Tibial nerve (tissue), 4 donors: ENCODE data around the gene GLIS2.
A peak's percentile ranks its signal among the peaks of the same experiment; 100 is the strongest.

Source experiments
- CTCF ChIP-seq, 5 experiments: fragments of 200-600 bp in 3 of 5; fragments of 450-650 bp in 2 of 5; sonication (generic) in 3 of 5; IDR thresholded peaks; one replicate each; pipeline ENCODE4 v1.5.1; 2016 to 2019; ENCODE audit warnings: antibody characterized with exemption in 5 of 5, mild to moderate bottlenecking in 3 of 5, moderate library complexity in 2 of 5
- EP300 ChIP-seq, 2 donors: sonication (generic); formaldehyde crosslinking; IDR thresholded peaks; one replicate each; pipeline ENCODE4 v1.6.1; 2017; ENCODE audit warnings: antibody characterized with exemption in 2 of 2, mild to moderate bottlenecking in 1 of 2
- POLR2A ChIP-seq, 2 donors: fragments of 450-650 bp; IDR thresholded peaks; one replicate each; pipeline ENCODE4 v1.6.1; 2017; ENCODE audit warnings: antibody characterized with exemption in 2 of 2, mild to moderate bottlenecking in 2 of 2, moderate library complexity in 2 of 2

- peak; percentile 85 to 98 for TF ChIP-seq POLR2A (IDR thresholded peaks at IDR 0.05)
- TF ChIP-seq CTCF (IDR thresholded peaks at IDR 0.05), result peak in 1 of 5 experiments; percentile 39
- peak; percentile 24 to 98 for TF ChIP-seq EP300 (IDR thresholded peaks at IDR 0.05)
Measured at GRCh38 chr16:4371357-4372000, 55.6 kb downstream of the GLIS2 start, which contains the start of gene VASN.
